GM12892 (cell line): ENCODE results near the gene TFDP1.

Experiments used
- POLR2A ChIP-seq: IDR thresholded peaks from 2 replicates; pipeline ENCODE4 v1.6.1; 2011; ENCODE audit warnings: low read depth, low read length, control low read depth
- POLR2AphosphoS5 ChIP-seq: IDR thresholded peaks from 2 replicates; pipeline ENCODE4 v1.6.1; 2011; ENCODE audit warnings: low read depth, low read length, control low read depth
- TAF1 ChIP-seq: IDR thresholded peaks from 2 replicates; pipeline ENCODE4 v1.6.1; 2011; ENCODE audit warnings: low read depth, mild to moderate bottlenecking, control low read depth, low read length, borderline replicate concordance

DNA sequence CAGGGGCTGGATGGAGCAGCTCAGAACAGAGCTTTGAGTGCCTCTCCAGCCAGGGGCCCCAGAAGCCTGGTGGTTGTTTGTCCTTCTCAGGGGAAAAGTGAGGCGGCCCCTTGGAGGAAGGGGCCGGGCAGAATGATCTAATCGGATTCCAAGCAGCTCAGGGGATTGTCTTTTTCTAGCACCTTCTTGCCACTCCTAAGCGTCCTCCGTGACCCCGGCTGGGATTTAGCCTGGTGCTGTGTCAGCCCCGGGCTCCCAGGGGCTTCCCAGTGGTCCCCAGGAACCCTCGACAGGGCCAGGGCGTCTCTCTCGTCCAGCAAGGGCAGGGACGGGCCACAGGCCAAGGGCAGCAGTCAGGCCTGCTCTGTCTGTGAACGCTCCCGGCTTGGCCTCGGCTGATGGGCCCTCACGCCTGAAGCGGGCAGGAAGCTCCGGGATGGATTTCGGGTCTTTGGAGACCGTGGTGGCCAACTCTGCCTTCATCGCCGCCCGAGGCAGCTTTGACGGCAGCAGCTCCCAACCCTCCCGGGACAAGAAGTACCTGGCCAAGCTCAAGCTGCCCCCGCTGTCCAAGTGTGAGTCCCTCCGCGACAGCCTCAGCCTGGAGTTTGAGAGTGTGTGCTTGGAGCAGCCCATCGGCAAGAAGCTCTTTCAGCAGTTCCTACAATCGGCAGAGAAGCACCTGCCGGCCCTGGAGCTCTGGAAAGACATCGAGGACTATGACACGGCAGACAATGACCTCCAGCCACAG lies 82.6 kb downstream of the TFDP1 start, which contains the start of gene GRK1:
- no peak for TF ChIP-seq POLR2A
- TF ChIP-seq POLR2AphosphoS5: no peak
- TF ChIP-seq TAF1: no peak
